ENCODE data around the gene TSPAN8. TPM values are rescaled to one million over a fixed set of nuclear protein-coding genes. Genes with fewer than 3 reads are reported as not detected.
"Not testable (repeated sequence)": the region's sequence is repeated elsewhere in the genome, so short reads cannot be mapped to it uniquely, and the experiment has no call there.

TSPAN8 gene
- total and polyA plus RNA-seq, 10 of the 15 experiments (the other 5 are each of a cell fraction or from before 2014, with no cell fraction given) = 0.16 to 0.49 TPM; not detected in 8

DNA sequence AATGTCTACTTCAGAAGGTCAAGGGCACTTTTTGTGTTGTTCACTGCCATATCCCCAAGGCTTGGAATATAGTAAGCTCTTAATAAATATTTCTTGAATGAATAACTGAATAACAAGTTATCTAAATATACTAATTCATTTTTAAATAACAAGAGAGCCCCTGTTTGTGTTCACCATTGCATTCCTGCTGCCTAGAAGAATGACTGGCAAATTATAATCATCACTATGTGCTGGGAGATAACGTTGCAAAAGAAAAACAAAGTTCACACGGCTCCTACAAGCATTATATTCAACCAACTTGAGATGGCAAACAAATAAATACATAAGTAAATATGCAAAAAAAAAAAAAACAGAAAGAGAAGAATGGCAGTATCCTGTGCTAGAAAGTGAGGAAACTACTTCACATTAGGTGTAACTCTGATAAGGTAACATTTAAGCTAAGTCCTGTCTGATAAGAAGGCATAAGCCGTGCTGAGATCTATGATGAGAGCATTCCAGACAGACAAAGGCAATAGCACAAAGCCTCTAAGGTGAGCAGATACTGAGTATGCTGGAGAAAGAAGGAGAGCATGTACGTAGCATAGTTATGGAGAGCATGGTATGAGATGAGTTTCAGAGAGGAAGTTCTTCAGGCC is 9.2 kb upstream of the TSPAN8 start (continued):
- TF ChIP-seq, protein P1, sequence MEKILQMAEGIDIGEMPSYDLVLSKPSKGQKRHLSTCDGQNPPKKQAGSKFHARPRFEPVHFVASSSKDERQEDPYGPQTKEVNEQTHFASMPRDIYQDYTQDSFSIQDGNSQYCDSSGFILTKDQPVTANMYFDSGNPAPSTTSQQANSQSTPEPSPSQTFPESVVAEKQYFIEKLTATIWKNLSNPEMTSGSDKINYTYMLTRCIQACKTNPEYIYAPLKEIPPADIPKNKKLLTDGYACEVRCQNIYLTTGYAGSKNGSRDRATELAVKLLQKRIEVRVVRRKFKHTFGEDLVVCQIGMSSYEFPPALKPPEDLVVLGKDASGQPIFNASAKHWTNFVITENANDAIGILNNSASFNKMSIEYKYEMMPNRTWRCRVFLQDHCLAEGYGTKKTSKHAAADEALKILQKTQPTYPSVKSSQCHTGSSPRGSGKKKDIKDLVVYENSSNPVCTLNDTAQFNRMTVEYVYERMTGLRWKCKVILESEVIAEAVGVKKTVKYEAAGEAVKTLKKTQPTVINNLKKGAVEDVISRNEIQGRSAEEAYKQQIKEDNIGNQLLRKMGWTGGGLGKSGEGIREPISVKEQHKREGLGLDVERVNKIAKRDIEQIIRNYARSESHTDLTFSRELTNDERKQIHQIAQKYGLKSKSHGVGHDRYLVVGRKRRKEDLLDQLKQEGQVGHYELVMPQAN (conservative IDR thresholded peaks at IDR 0.05) = no peak
- no peak for TF ChIP-seq KDM1A (IDR thresholded peaks at IDR 0.05; ENCODE audit: borderline replicate concordance)
- no peak for TF ChIP-seq BRCA1 (IDR thresholded peaks at IDR 0.05; ENCODE audit: low read depth, low read length)

DNA sequence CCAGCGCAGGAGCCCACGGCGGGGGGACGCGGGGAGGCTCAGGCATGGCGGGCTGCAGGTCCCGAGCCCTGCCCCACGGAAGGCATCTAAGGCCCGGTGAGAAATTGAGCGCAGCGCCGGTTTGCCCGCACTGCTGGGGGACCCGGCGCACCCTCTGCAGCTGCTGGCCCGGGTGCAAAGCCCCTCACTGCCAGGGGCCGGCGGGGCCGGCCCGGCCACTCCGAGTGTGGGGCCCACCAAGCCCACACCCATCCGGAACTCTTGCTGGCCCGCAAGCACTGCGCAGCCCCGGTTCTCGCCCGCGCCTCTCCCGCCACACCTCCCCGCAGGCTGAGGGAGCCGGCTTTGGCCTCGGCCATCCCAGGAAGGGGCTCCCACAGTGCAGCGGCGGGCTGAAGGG is 8.5 kb upstream of the TSPAN8 start:
- ChIA-PET POLR2A (no interaction called here), SMC1A (ENCODE audit: uncharacterized antibody, unreplicated experiment) (no interaction called here), CTCF (interaction anchor here (1.0 kb wide), 1 partner anchor 25 kb away, joined by 3 read pairs; no protein-coding TSS in a partner anchor), RAD21 (ENCODE audit: unreplicated experiment) (no interaction called here)
- H3K4me2 ChIP-seq (ENCODE audit: control insufficient read depth, insufficient read depth) = no peak overlapping the region
- FAIRE-seq = no peak
- no peaks in the 10 kb centered on the region for H3K79me2 ChIP-seq (ENCODE audit: control insufficient read depth, insufficient read depth, low read length)
- no peaks in the 10 kb centered on the region for H3K27me3 ChIP-seq (replicated peaks in 1 of 2; ENCODE audit: control insufficient read depth in 2 of 2, insufficient read depth in 2 of 2, low read length in 1 of 2)
- no peaks in the 10 kb centered on the region for H3K36me3 ChIP-seq (ENCODE audit: control insufficient read depth in 2 of 2, insufficient read depth in 2 of 2, low read length in 1 of 2)
- H3K27ac ChIP-seq (ENCODE audit: control insufficient read depth, insufficient read depth) = no peak overlapping the region
- no peak overlapping the region for H2AFZ ChIP-seq (ENCODE audit: control insufficient read depth, low read depth, low read length)
- no peaks in the 10 kb centered on the region; the same call in 2 of the 3 replicates for H3K9me3 ChIP-seq (replicated peaks; ENCODE audit: control insufficient read depth, insufficient read depth, low read length)
- H3K4me1 ChIP-seq (ENCODE audit: control insufficient read depth, insufficient read depth, low read length) = no peaks in the 10 kb centered on the region
- H3K4me3 ChIP-seq = no peak overlapping the region
- in situ Hi-C loops (cut with MboI) = no loop called here
- WGBS (ENCODE audit: insufficient coverage, insufficient replicate concordance, low lambda C conversion rate, missing lambda C conversion rate) = 80% methylated on average over 25 of the region's 34 CpGs
- no peak for ATAC-seq
- H3K9ac ChIP-seq (ENCODE audit: control insufficient read depth, insufficient read depth, low read length) = no peak overlapping the region
- no peak for DNase-seq (ENCODE audit: low read depth, low spot score)
- intact Hi-C loops (cut with micrococcal nuclease; ENCODE audit: unreplicated experiment) = no loop called here
- no TSS peak for BruUV-seq (replicated peaks)
- no peaks in the 10 kb centered on the region for H4K20me1 ChIP-seq (ENCODE audit: control insufficient read depth, insufficient read depth)
- no peak for TF ChIP-seq ATF7 (IDR thresholded peaks at IDR 0.05; ENCODE audit: low read depth)
- no peak for TF ChIP-seq ZBTB11 (CRISPR knock-in tag; IDR thresholded peaks at IDR 0.05)
- no peak for TF ChIP-seq ZNF274 (IDR thresholded peaks at IDR 0.05; ENCODE audit: insufficient read depth, insufficient read length)
- TF ChIP-seq ZNF207 (IDR thresholded peaks at IDR 0.05; ENCODE audit: borderline replicate concordance) = no peak
- TF ChIP-seq FOXK2 (IDR thresholded peaks at IDR 0.05) = no peak

- SMC1A ChIA-PET (ENCODE audit: uncharacterized antibody, unreplicated experiment); H3K4me2 ChIP-seq (ENCODE audit: control insufficient read depth, insufficient read depth); H3K4me3 ChIP-seq; intact Hi-C loops (cut with micrococcal nuclease; ENCODE audit: unreplicated experiment); H3K36me3 ChIP-seq (ENCODE audit: control insufficient read depth in 2 of 2, insufficient read depth in 2 of 2, low read length in 1 of 2); H4K20me1 ChIP-seq (ENCODE audit: control insufficient read depth, insufficient read depth); H3K4me1 ChIP-seq (ENCODE audit: control insufficient read depth, insufficient read depth, low read length); FAIRE-seq; ATAC-seq; H3K27ac ChIP-seq (ENCODE audit: control insufficient read depth, insufficient read depth); BruUV-seq (replicated peaks); CTCF ChIA-PET; H3K9me3 ChIP-seq (replicated peaks; ENCODE audit: control insufficient read depth, insufficient read depth, low read length); POLR2A ChIA-PET; in situ Hi-C loops (cut with MboI); H3K27me3 ChIP-seq (replicated peaks in 1 of 2; ENCODE audit: control insufficient read depth in 2 of 2, insufficient read depth in 2 of 2, low read length in 1 of 2); H2AFZ ChIP-seq (ENCODE audit: control insufficient read depth, low read depth, low read length); H3K79me2 ChIP-seq (ENCODE audit: control insufficient read depth, insufficient read depth, low read length); DNase-seq (ENCODE audit: low read depth, low spot score); RAD21 ChIA-PET (ENCODE audit: unreplicated experiment); H3K9ac ChIP-seq (ENCODE audit: control insufficient read depth, insufficient read depth, low read length): not testable (repeated sequence)
- 79% methylated on average over 5 of the region's 5 CpGs for WGBS (ENCODE audit: insufficient coverage, insufficient replicate concordance, low lambda C conversion rate, missing lambda C conversion rate)
These were observed 8.0 kb upstream of the TSPAN8 start for GRCh38 chr12:71165780-71166179.
